MM.1S (cell line): ENCODE data around the gene PPP2R2D.

Experiments
- DNase-seq: peaks from one replicate; pipeline ENCODE4 v3.0.0-alpha.2; 2015
- H2AFZ ChIP-seq: fragments of 300-600 bp; sonication (generic); 2 replicates; pipeline ENCODE4 v1.6.0; 2016; ENCODE audit warnings: antibody characterized with exemption, low read length
- H3F3A ChIP-seq: fragments of 300-600 bp; sonication (generic); 2 replicates; pipeline ENCODE4 v1.6.1; 2016; ENCODE audit warnings: mild to moderate bottlenecking, antibody characterized with exemption, low read length, moderate library complexity, mixed read lengths; ENCODE audit not compliant: insufficient read depth
- H3K27ac ChIP-seq: fragments of 300-600 bp; sonication (generic); 2 replicates; pipeline ENCODE4 v1.5.1; 2016; ENCODE audit warnings: mild to moderate bottlenecking, low read length
- H3K27me3 ChIP-seq: fragments of 300-600 bp; sonication (generic); replicated peaks from 2 replicates; pipeline ENCODE4 v1.6.0; 2016; ENCODE audit warnings: low read length; ENCODE audit not compliant: insufficient read depth
- H3K36me3 ChIP-seq: fragments of 300-600 bp; sonication (generic); replicated peaks from 2 replicates; pipeline ENCODE4 v1.6.1; 2016; ENCODE audit warnings: mild to moderate bottlenecking, low read length, mixed read lengths; ENCODE audit not compliant: insufficient read depth
- H3K4me1 ChIP-seq: fragments of 300-600 bp; sonication (generic); 2 replicates; pipeline ENCODE4 v1.6.1; 2016; ENCODE audit warnings: low read length, mixed read lengths
- H3K4me2 ChIP-seq: fragments of 300-600 bp; sonication (generic); 2 replicates; pipeline ENCODE4 v1.6.0; 2016; ENCODE audit warnings: low read depth, low read length
- H3K4me3 ChIP-seq: fragments of 300-600 bp; sonication (generic); 2 replicates; pipeline ENCODE4 v1.5.1; 2016; ENCODE audit warnings: low read length, mixed read lengths
- H3K79me2 ChIP-seq: fragments of 300-600 bp; sonication (generic); 2 replicates; pipeline ENCODE4 v1.6.1; 2016; ENCODE audit warnings: mixed run types, low read length, mixed read lengths
- H3K9ac ChIP-seq: fragments of 300-600 bp; sonication (generic); 2 replicates; pipeline ENCODE4 v1.6.1; 2016; ENCODE audit warnings: low read length, mixed read lengths
- H3K9me2 ChIP-seq: fragments of 300-600 bp; sonication (generic); replicated peaks from 2 replicates; pipeline ENCODE4 v1.6.1; 2016; ENCODE audit warnings: mild to moderate bottlenecking, low read length, mixed read lengths; ENCODE audit not compliant: insufficient read depth
- H3K9me3 ChIP-seq: fragments of 300-600 bp; sonication (generic); replicated peaks from 2 replicates; pipeline ENCODE4 v1.6.1; 2016; ENCODE audit warnings: mild to moderate bottlenecking, low read length, mixed read lengths; ENCODE audit not compliant: insufficient read depth
- H4K20me1 ChIP-seq: fragments of 300-600 bp; sonication (generic); 2 replicates; pipeline ENCODE4 v1.6.1; 2016; ENCODE audit warnings: mild to moderate bottlenecking, low read length, moderate library complexity, mixed read lengths; ENCODE audit not compliant: insufficient read depth
- CTCF ChIP-seq: fragments of 300-600 bp; sonication (generic); IDR thresholded peaks from 2 replicates; pipeline ENCODE4 v1.5.1; 2016; ENCODE audit warnings: antibody characterized with exemption, low read length, mixed read lengths
- EZH2 ChIP-seq: fragments of 300-600 bp; sonication (generic); optimal IDR thresholded peaks from 2 replicates; pipeline ENCODE3; 2017; ENCODE audit warnings: low read depth, mild to moderate bottlenecking, antibody characterized with exemption, low read length, mixed read lengths
- EZH2phosphoT487 ChIP-seq: fragments of 300-600 bp; sonication (generic); IDR thresholded peaks from 2 replicates; pipeline ENCODE4 v1.6.1; 2018; ENCODE audit warnings: antibody characterized with exemption, low read length

Gene PPP2R2D

DNA sequence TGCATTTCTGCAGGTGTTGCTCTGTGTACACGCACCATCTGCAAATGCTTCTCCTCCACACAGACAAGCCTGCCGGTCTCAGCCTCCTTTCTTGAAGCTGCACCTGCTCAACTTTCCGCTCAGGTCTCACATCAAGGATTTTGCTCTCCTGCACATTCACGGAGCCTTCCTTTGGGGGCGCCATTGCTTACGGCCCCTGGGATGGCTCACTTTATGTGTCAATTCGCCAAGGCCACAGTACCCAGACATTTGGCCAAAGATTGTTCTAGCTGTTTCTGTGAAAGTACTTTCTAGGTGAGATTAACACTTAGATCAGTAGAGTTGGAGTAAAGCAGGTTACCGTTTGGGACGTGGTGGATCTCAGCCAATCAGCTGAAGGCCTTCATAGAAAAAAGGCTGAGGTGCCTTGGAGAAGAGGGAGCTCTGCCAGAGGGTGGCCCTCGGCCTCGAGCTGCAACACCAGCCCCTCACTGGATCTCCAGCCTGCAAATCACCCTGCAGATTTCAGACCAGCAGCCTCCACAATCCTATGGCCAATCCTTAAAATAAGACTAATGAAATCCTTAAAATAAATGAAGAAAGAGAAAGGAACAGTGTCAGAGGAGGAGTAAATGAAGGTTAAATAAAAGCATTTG lies 39.9 kb upstream of the PPP2R2D start:
- Histone ChIP-seq H2AFZ (no peak overlapping the region), H3K4me3 (no peak overlapping the region), H4K20me1 (no peaks in the 10 kb centered on the region), H3K9me2 (no peaks in the 10 kb centered on the region), H3K4me1 (no peaks in the 10 kb centered on the region), H3F3A (no peaks in the 10 kb centered on the region), H3K36me3 (no peaks in the 10 kb centered on the region), H3K79me2 (no peaks in the 10 kb centered on the region), H3K4me2 (no peak overlapping the region), H3K9ac (no peak overlapping the region), H3K27ac (no peak overlapping the region), H3K27me3 (peaks cover 27% of the 10 kb centered on the region), H3K9me3 (no peaks in the 10 kb centered on the region)
- DNase-seq, result no peak
- TF ChIP-seq EZH2 (no peak), CTCF (no peak), EZH2phosphoT487 (no peak)

- no peak for DNase-seq
- H4K20me1 ChIP-seq, result no peaks in the 10 kb centered on the region
Measured at GRCh38 chr10:131862548-131862947, 38.3 kb upstream of the PPP2R2D start.

GRCh38 chr10:131865223-131865917 lies 35.4 kb upstream of the PPP2R2D start:
- Histone ChIP-seq H3K79me2 (no peaks in the 10 kb centered on the region), H3K9ac (no peak overlapping the region), H3F3A (no peaks in the 10 kb centered on the region), H3K4me3 (no peak overlapping the region), H3K36me3 (no peaks in the 10 kb centered on the region), H2AFZ (no peak overlapping the region), H3K27ac (no peak overlapping the region), H3K27me3 (peaks cover 44% of the 10 kb centered on the region), H3K4me2 (no peak overlapping the region), H3K9me2 (no peaks in the 10 kb centered on the region), H3K4me1 (no peaks in the 10 kb centered on the region), H4K20me1 (no peaks in the 10 kb centered on the region), H3K9me3 (no peaks in the 10 kb centered on the region)
- TF ChIP-seq EZH2phosphoT487, result no peak
- no peak for TF ChIP-seq EZH2
- TF ChIP-seq CTCF, result no peak
- no peak for DNase-seq

More at GRCh38 chr10:131862548-131862947, 38.3 kb upstream of the PPP2R2D start:
- Histone ChIP-seq H3F3A (no peaks in the 10 kb centered on the region), H3K4me2 (no peak overlapping the region), H3K27ac (no peak overlapping the region), H3K27me3 (peaks cover 29% of the 10 kb centered on the region), H3K9me2 (no peaks in the 10 kb centered on the region), H2AFZ (no peak overlapping the region), H3K4me1 (no peaks in the 10 kb centered on the region), H3K9ac (no peak overlapping the region), H3K36me3 (no peaks in the 10 kb centered on the region), H3K79me2 (no peaks in the 10 kb centered on the region), H3K9me3 (no peaks in the 10 kb centered on the region), H3K4me3 (no peak overlapping the region)
- TF ChIP-seq EZH2phosphoT487, result no peak
- TF ChIP-seq CTCF, result no peak
- no peak for TF ChIP-seq EZH2
